ENCODE results near the gene APRT. TPM values are rescaled to one million over a fixed set of nuclear protein-coding genes. Genes with fewer than 3 reads are reported as not detected.

Gene APRT
- total and polyA plus RNA-seq, 2 of the 8 experiments (the other 6 are each of a cell fraction or from before 2014, with no cell fraction given) = 221 to 267 TPM

GRCh38 chr16:88856828-88857727 lies 45.4 kb upstream of the APRT start, which contains the start of the genes GALNS and TRAPPC2L:
TSS of gene GALNS (minus strand) at chr16:88856947. CDS start at chr16:88856877, 70 bp downstream.
TSS of gene TRAPPC2L (plus strand) at chr16:88857127. CDS start at chr16:88857151, 24 bp downstream.
- Histone ChIP-seq H2AFZ (ENCODE audit: low read length) (peak within 1 kb of the TSS; percentile 64; the same call in 1 of the 2 replicates), H3K27ac (ENCODE audit: low read depth, low read length) (peak within 1 kb of the TSS; percentile 13; the same call in 1 of the 2 replicates), H4K20me1 (replicated peaks in 1 of 2; ENCODE audit: control insufficient read depth in 1 of 2, insufficient read depth in 2 of 2, low read length in 2 of 2) (peaks cover 4 to 10% of the 10 kb centered on the region in 2 experiments), H3K23ac (ENCODE audit: insufficient read length) (no peak within 1 kb of the TSS), H2BK120ac (replicated peaks; ENCODE audit: low read depth, low read length) (no peak within 1 kb of the TSS), H3K14ac (ENCODE audit: insufficient read length) (no peak within 1 kb of the TSS), H3K79me2 (ENCODE audit: control insufficient read depth in 1 of 2, insufficient read depth in 2 of 2, low read length in 2 of 2) (peaks cover 0 to 12% of the 10 kb centered on the region in 2 experiments; a peak in 1 of 4 replicates), H2BK5ac (ENCODE audit: low read depth, low read length) (no peak within 1 kb of the TSS; the same call in none of the 2 replicates), H2AK5ac (ENCODE audit: low read depth, low read length) (no peak within 1 kb of the TSS), H3K4me2 (ENCODE audit: insufficient read depth in 1 of 2, low read depth in 2 of 2, low read length in 2 of 2) (peak within 1 kb of the TSS; percentile 49 to 100), H3K56ac (replicated peaks; ENCODE audit: insufficient read length, low read depth, low read length) (peak within 1 kb of the TSS; percentile 43), H4K8ac (ENCODE audit: extremely low read depth, insufficient read depth, low read length) (peak within 1 kb of the TSS; percentile 99), H3K36me3 (ENCODE audit: control insufficient read depth in 2 of 4, insufficient read depth in 4 of 4, low read length in 3 of 4) (peaks cover 11 to 21% (median 15%) of the 10 kb centered on the region in 4 experiments), H2BK15ac (ENCODE audit: low read length) (no peak within 1 kb of the TSS), H2BK20ac (ENCODE audit: low read length) (no peak within 1 kb of the TSS), H3K4me1 (replicated peaks in 1 of 4; ENCODE audit: control insufficient read depth in 3 of 4, insufficient read depth in 4 of 4, low read length in 3 of 4) (peaks cover 0 to 5% (median 3%) of the 10 kb centered on the region in 4 experiments; a peak in 5 of 7 replicates), H3K18ac (ENCODE audit: extremely low read depth, low read length) (peak within 1 kb of the TSS; percentile 24), H3K79me1 (ENCODE audit: low read depth, low read length) (peaks cover 4% of the 10 kb centered on the region; the same call in 1 of the 2 replicates), H3K4ac (replicated peaks; ENCODE audit: insufficient read length, low read depth, low read length) (no peak within 1 kb of the TSS), H4K91ac (replicated peaks; ENCODE audit: insufficient read length, low read length) (peak within 1 kb of the TSS; percentile 67), H3K9ac (replicated peaks in 1 of 4; ENCODE audit: extremely low read depth in 1 of 4, low read depth in 3 of 4, low read length in 3 of 4) (peak within 1 kb of the TSS; percentile 56 to 77 (median 73)), H3K27me3 (replicated peaks in 1 of 4; ENCODE audit: control insufficient read depth in 3 of 4, extremely low read depth in 1 of 4, insufficient read depth in 3 of 4, low read length in 3 of 4) (no peaks in the 10 kb centered on the region), H3K9me3 (ENCODE audit: insufficient read depth in 2 of 2, low read depth in 1 of 2, low read length in 1 of 2) (no peaks in the 10 kb centered on the region), H3K4me3 (ENCODE audit: extremely low read depth in 1 of 4, insufficient read depth in 2 of 4, low read depth in 3 of 4, low read length in 4 of 4) (peak within 1 kb of the TSS; percentile 60 to 96 (median 92)), H3K23me2 (ENCODE audit: low read depth, low read length) (peaks cover 2% of the 10 kb centered on the region), H2BK12ac (ENCODE audit: low read depth, low read length) (no peak within 1 kb of the TSS; the same call in 1 of the 2 replicates), H4K5ac (ENCODE audit: insufficient read length, low read depth, low read length) (peak within 1 kb of the TSS; percentile 4)
- DNase-seq (ENCODE audit: low read depth in 1 of 2, low spot score in 2 of 2) = peak; percentile 82 to 100
- ChIA-PET POLR2A (ENCODE audit: partially characterized antibody) (interaction anchor here (0.6 to 3.4 kb wide), 13 partner anchors 8 to 299 kb away, joined by 3 to 25 read pairs (median 4); partner anchors contain the start of gene APRT), CTCF (ENCODE audit: partially characterized antibody) (interaction anchor here (0.6 to 4.1 kb wide), 29 partner anchors 8 to 317 kb away, joined by 3 to 29 read pairs (median 5); partner anchors contain the start of genes APRT and PABPN1L)
- FAIRE-seq = no peak
- 5% methylated on average over 42 of the region's 87 CpGs; no CpG with 5 or more reads in 1 of the 2 experiments for WGBS, 2 experiments (ENCODE audit: extremely low coverage in 1 of 2, insufficient coverage in 1 of 2, insufficient read length in 1 of 2, insufficient replicate concordance in 2 of 2, low coverage in 1 of 2, low lambda C conversion rate in 2 of 2, missing lambda C conversion rate in 1 of 2)
- peak; percentile 97 for TF ChIP-seq SP4 (IDR thresholded peaks at IDR 0.05; ENCODE audit: low read length)
- TF ChIP-seq TAF1 (IDR thresholded peaks at IDR 0.05; ENCODE audit: low read depth, low read length) = peak; percentile 92
- TF ChIP-seq ZNF274 (IDR thresholded peaks at IDR 0.05; ENCODE audit: borderline replicate concordance, extremely low read depth, low read length) = no peak
- TF ChIP-seq, protein P1, sequence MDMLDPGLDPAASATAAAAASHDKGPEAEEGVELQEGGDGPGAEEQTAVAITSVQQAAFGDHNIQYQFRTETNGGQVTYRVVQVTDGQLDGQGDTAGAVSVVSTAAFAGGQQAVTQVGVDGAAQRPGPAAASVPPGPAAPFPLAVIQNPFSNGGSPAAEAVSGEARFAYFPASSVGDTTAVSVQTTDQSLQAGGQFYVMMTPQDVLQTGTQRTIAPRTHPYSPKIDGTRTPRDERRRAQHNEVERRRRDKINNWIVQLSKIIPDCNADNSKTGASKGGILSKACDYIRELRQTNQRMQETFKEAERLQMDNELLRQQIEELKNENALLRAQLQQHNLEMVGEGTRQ (IDR thresholded peaks at IDR 0.05; ENCODE audit: low read length) = peak; percentile 99
- 0 out of 2 replicates have a peak, but pooled peaks have one; percentile 41 for TF ChIP-seq TCF12 (IDR thresholded peaks at IDR 0.05; ENCODE audit: low read depth, low read length)
- no peak for TF ChIP-seq SP2 (IDR thresholded peaks at IDR 0.05; ENCODE audit: low read length)
- no peak for TF ChIP-seq FOSL1 (IDR thresholded peaks at IDR 0.05; ENCODE audit: insufficient read depth, low read depth, low read length)

Measured in H1 (cell line).